ENCODE results near the gene BTLA.
"Not testable (repeated sequence)": the region's sequence is repeated elsewhere in the genome, so short reads cannot be mapped to it uniquely, and the experiment has no call there.

BTLA gene

DNA sequence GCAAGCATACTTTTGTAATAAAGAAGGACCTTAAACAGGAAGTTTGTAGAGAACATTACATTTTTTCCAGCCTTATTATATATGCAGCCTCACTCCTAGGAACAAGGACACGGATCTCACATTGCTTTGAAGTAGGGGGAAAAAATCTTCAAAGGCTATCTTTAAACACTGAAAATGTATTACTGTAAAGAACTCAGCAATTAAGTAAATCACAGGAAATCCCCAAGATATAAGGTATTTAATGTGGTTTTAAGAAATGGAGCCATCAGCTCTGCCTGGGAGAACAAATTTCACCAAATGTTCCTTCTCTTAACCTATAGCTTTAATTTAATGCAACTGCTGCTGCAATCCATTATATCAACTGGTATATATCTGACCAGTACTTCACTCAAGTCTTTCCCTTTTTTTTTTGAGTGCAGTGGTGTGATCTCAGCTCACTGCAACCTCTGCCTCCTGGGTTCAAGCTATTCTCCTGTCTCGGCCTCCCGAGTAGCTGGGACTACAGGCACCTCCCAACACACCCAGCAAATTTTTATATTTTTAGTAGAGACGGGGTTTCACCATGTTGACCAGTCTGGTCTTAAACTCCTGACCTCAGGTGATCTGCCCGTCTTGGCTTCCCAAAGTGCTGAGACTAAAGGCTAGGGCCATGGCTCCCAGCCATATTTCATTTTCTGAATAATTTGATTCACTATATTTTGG lies 2.8 kb downstream of the BTLA start:
- no peaks in the 10 kb centered on the region for H3K27me3 ChIP-seq (ENCODE audit: low read length)
- H3K9ac ChIP-seq (ENCODE audit: low read length) = no peak overlapping the region
- no peaks in the 10 kb centered on the region for H4K20me1 ChIP-seq (ENCODE audit: low read depth, low read length)
- H3K9me2 ChIP-seq (replicated peaks; ENCODE audit: insufficient read depth, low read length) = no peaks in the 10 kb centered on the region
- no peaks in the 10 kb centered on the region for H3K79me2 ChIP-seq (ENCODE audit: insufficient read depth, low read length)
- no peak overlapping the region for H3K4me3 ChIP-seq (ENCODE audit: insufficient read depth, low read length, poor library complexity, severe bottlenecking)
- no peak overlapping the region for H3K4me2 ChIP-seq (ENCODE audit: low read depth, low read length, poor library complexity, severe bottlenecking)
- H3K36me3 ChIP-seq (ENCODE audit: low read length) = no peaks in the 10 kb centered on the region
- no peak overlapping the region for H3K27ac ChIP-seq (ENCODE audit: low read depth, low read length)
- no peaks in the 10 kb centered on the region for H3K9me3 ChIP-seq (ENCODE audit: insufficient read depth, low read length)
- no peak overlapping the region for H2AFZ ChIP-seq (ENCODE audit: low read depth, low read length, severe bottlenecking)
- TF ChIP-seq, protein P1, sequence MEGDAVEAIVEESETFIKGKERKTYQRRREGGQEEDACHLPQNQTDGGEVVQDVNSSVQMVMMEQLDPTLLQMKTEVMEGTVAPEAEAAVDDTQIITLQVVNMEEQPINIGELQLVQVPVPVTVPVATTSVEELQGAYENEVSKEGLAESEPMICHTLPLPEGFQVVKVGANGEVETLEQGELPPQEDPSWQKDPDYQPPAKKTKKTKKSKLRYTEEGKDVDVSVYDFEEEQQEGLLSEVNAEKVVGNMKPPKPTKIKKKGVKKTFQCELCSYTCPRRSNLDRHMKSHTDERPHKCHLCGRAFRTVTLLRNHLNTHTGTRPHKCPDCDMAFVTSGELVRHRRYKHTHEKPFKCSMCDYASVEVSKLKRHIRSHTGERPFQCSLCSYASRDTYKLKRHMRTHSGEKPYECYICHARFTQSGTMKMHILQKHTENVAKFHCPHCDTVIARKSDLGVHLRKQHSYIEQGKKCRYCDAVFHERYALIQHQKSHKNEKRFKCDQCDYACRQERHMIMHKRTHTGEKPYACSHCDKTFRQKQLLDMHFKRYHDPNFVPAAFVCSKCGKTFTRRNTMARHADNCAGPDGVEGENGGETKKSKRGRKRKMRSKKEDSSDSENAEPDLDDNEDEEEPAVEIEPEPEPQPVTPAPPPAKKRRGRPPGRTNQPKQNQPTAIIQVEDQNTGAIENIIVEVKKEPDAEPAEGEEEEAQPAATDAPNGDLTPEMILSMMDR (IDR thresholded peaks at IDR 0.05; ENCODE audit: insufficient read depth, low read length, poor library complexity, severe bottlenecking) = no peak
- TF ChIP-seq EZH2phosphoT487 (conservative IDR thresholded peaks at IDR 0.05; ENCODE audit: low read length) = no peak
- no peaks in the 10 kb centered on the region for H3F3A ChIP-seq (ENCODE audit: insufficient read depth)

DNA sequence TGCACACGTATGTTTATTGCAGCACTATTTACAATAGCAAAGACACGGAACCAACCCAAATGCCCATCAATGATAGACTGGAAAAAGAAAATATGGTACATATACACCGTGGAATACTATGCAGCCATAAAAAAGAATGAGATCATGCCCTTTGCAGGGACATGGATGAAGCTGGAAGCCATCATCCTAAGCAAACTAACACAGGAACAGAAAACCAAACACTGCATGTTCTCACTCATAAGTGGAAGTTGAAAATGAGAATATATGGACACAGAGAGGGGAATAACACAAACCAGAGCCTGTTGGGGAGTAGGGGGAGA lies 4.9 kb downstream of the BTLA start:
- not testable (repeated sequence) for H3K4me3 ChIP-seq (ENCODE audit: insufficient read depth, low read length, poor library complexity, severe bottlenecking); H3K79me2 ChIP-seq (ENCODE audit: insufficient read depth, low read length); H3K9me3 ChIP-seq (ENCODE audit: insufficient read depth, low read length); H3K27ac ChIP-seq (ENCODE audit: low read depth, low read length); H2AFZ ChIP-seq (ENCODE audit: low read depth, low read length, severe bottlenecking); H3K4me2 ChIP-seq (ENCODE audit: low read depth, low read length, poor library complexity, severe bottlenecking); H4K20me1 ChIP-seq (ENCODE audit: low read depth, low read length); H3K36me3 ChIP-seq (ENCODE audit: low read length); H3K9me2 ChIP-seq (replicated peaks; ENCODE audit: insufficient read depth, low read length); H3K9ac ChIP-seq (ENCODE audit: low read length); H3F3A ChIP-seq (ENCODE audit: insufficient read depth); H3K27me3 ChIP-seq (ENCODE audit: low read length)

DNA sequence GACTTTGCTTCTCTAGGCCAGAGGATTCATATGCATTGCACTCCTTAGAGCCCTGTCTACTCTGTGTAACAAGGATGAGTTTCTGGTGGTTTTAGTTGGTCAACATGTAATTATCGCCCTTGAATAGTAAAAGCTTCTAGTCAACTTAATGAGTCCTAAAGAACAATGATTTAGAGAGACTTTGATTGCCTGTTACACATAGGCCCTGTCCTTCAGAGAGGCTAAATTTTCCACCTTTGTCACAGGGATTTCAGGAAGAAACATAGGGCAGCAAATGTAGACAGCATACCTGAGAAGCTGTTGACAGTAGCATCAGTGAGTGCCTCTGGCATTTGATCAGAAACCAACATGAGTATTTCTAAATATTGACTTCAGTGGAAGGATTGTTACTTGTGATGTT lies 7.1 kb downstream of the BTLA start:
- TF ChIP-seq, protein P1 (IDR thresholded peaks at IDR 0.05; ENCODE audit: insufficient read depth, low read length, poor library complexity, severe bottlenecking) = no peak
- TF ChIP-seq EZH2phosphoT487 (conservative IDR thresholded peaks at IDR 0.05; ENCODE audit: low read length) = no peak
- H3K9ac ChIP-seq (ENCODE audit: low read length) = no peak overlapping the region
- no peak overlapping the region for H3K27ac ChIP-seq (ENCODE audit: low read depth, low read length)
- H4K20me1 ChIP-seq (ENCODE audit: low read depth, low read length) = no peaks in the 10 kb centered on the region
- no peak overlapping the region for H3K4me3 ChIP-seq (ENCODE audit: insufficient read depth, low read length, poor library complexity, severe bottlenecking)
- no peaks in the 10 kb centered on the region for H3K27me3 ChIP-seq (ENCODE audit: low read length)
- no peaks in the 10 kb centered on the region for H3K9me2 ChIP-seq (replicated peaks; ENCODE audit: insufficient read depth, low read length)
- H3K4me2 ChIP-seq (ENCODE audit: low read depth, low read length, poor library complexity, severe bottlenecking) = no peak overlapping the region
- H2AFZ ChIP-seq (ENCODE audit: low read depth, low read length, severe bottlenecking) = no peak overlapping the region
- H3K9me3 ChIP-seq (ENCODE audit: insufficient read depth, low read length) = no peaks in the 10 kb centered on the region
- no peaks in the 10 kb centered on the region for H3K79me2 ChIP-seq (ENCODE audit: insufficient read depth, low read length)
- no peaks in the 10 kb centered on the region for H3F3A ChIP-seq (ENCODE audit: insufficient read depth)
- H3K36me3 ChIP-seq (ENCODE audit: low read length) = no peaks in the 10 kb centered on the region

DNA sequence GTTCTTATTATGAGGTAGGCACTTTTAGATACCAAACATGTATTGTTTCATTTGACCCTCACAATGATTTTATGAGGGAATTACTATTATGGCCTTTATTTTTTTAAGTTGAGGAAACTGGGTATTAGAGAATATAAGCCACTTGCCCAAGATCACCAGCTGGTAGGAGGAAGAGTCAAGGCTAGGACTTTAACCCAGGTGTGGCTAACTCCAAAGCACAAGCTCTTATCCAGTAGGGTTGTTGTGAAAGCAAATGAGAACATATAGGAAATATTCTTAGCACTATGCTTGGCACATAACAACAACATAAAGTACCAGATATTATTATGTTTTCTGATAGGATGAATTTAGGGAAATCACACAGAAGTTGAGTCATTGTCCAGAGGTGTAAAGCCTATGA lies 7.9 kb downstream of the BTLA start:
- Histone ChIP-seq H3K9ac (ENCODE audit: low read length) (no peak overlapping the region), H3K27me3 (ENCODE audit: low read length) (no peaks in the 10 kb centered on the region), H3K79me2 (ENCODE audit: insufficient read depth, low read length) (no peaks in the 10 kb centered on the region), H3K9me2 (replicated peaks; ENCODE audit: insufficient read depth, low read length) (no peaks in the 10 kb centered on the region), H4K20me1 (ENCODE audit: low read depth, low read length) (no peaks in the 10 kb centered on the region), H3F3A (ENCODE audit: insufficient read depth) (no peaks in the 10 kb centered on the region), H2AFZ (ENCODE audit: low read depth, low read length, severe bottlenecking) (no peak overlapping the region), H3K4me2 (ENCODE audit: low read depth, low read length, poor library complexity, severe bottlenecking) (no peak overlapping the region), H3K36me3 (ENCODE audit: low read length) (no peaks in the 10 kb centered on the region), H3K27ac (ENCODE audit: low read depth, low read length) (no peak overlapping the region), H3K9me3 (ENCODE audit: insufficient read depth, low read length) (no peaks in the 10 kb centered on the region), H3K4me3 (ENCODE audit: insufficient read depth, low read length, poor library complexity, severe bottlenecking) (no peak overlapping the region)
- TF ChIP-seq EZH2phosphoT487 (conservative IDR thresholded peaks at IDR 0.05; ENCODE audit: low read length) = no peak
- TF ChIP-seq, protein P1 (IDR thresholded peaks at IDR 0.05; ENCODE audit: insufficient read depth, low read length, poor library complexity, severe bottlenecking) = no peak
